Liver (tissue), 3 donors: ENCODE results near the gene PPAN.
A peak's percentile ranks its signal among the peaks of the same experiment; 100 is the strongest.

ENCODE experiments used
- ATF3 ChIP-seq: IDR thresholded peaks from 2 replicates; pipeline ENCODE4 v1.6.1; 2016; ENCODE audit warnings: antibody characterized with exemption
- CTCF ChIP-seq: fragments of 150-350 bp; IDR thresholded peaks from 2 replicates; pipeline ENCODE4 v1.5.1; 2017; ENCODE audit warnings: improper control_type of control experiment, low read depth, low read length; ENCODE audit not compliant: missing input control
- EGR1 ChIP-seq, 2 donors: IDR thresholded peaks; 2 replicates each; pipeline ENCODE4 v1.6.1; 2016 to 2018; ENCODE audit warnings: antibody characterized with exemption in 2 of 2, low read depth in 2 of 2
- GABPA ChIP-seq, 2 donors: IDR thresholded peaks in 1 of 2; conservative IDR thresholded peaks in 1 of 2; 2 replicates each; pipeline ENCODE4 v1.6.1; 2016; ENCODE audit warnings: antibody characterized with exemption in 2 of 2, mild to moderate bottlenecking in 1 of 2, moderate library complexity in 1 of 2
- MAX ChIP-seq: IDR thresholded peaks from 2 replicates; pipeline ENCODE4 v1.6.1; 2016; ENCODE audit warnings: antibody characterized with exemption
- SP1 ChIP-seq: IDR thresholded peaks from 2 replicates; pipeline ENCODE4 v1.6.1; 2018; ENCODE audit warnings: antibody characterized with exemption, mild to moderate bottlenecking
- donor health status: healthy.
- donor health status: healthy.

GRCh38 chr19:10070730-10071446 lies 35.3 kb upstream of the PPAN start:
- TF ChIP-seq MAX (peak; percentile 90), ATF3 (no peak), CTCF (no peak), GABPA (IDR thresholded peaks at IDR 0.05 in 1 of 2, conservative IDR thresholded peaks at IDR 0.05 in 1 of 2) (peak in 1 of 2 donors; percentile 69), EGR1 (IDR thresholded peaks at IDR 0.05; ENCODE audit: low read depth in 2 of 2) (peak; percentile 61 to 62), SP1 (peak; percentile 99)
